ENCODE data around the gene IL16. TPM values are rescaled to one million over a fixed set of nuclear protein-coding genes. Genes with fewer than 3 reads are reported as not detected.

IL16 gene
- polyA plus RNA-seq, 1 donor (not counting 4 experiments of a cell fraction or from before 2014, with no cell fraction given), result not detected

GRCh38 chr15:81332326-81332725, 135.6 kb downstream of the IL16 start:
- DNase-seq (ENCODE audit: low read depth, low spot score) (no peak), FAIRE-seq (no peak)
- dilution Hi-C loops (cut with MboI; ENCODE audit: extremely low pct_ligation_motif_present, low sequenced_read_pairs), result no loop called here
- Histone ChIP-seq H3K9ac (ENCODE audit: control insufficient read depth, extremely low read depth, insufficient read depth, low read length) (no peak overlapping the region), H3K4me2 (ENCODE audit: control insufficient read depth, extremely low read depth, insufficient read depth, low read depth, low read length) (no peak overlapping the region), H2AFZ (ENCODE audit: control insufficient read depth, low read length) (no peak overlapping the region), H3K9me1 (ENCODE audit: control insufficient read depth, extremely low read depth, insufficient read depth, low read length) (no peaks in the 10 kb centered on the region), H3K79me2 (ENCODE audit: control insufficient read depth, insufficient read depth, low read length) (no peaks in the 10 kb centered on the region), H3K4me1 (ENCODE audit: control insufficient read depth, extremely low read depth, insufficient read depth, low read length) (no peaks in the 10 kb centered on the region), H3K9me3 (ENCODE audit: control insufficient read depth, low read depth, low read length) (no peaks in the 10 kb centered on the region), H3K27me3 (ENCODE audit: control insufficient read depth, extremely low read depth, insufficient read depth, low read length) (no peaks in the 10 kb centered on the region), H4K20me1 (ENCODE audit: control insufficient read depth, extremely low read depth, insufficient read depth, low read length) (no peaks in the 10 kb centered on the region), H3K4me3 (ENCODE audit: control insufficient read depth in 2 of 3, extremely low read depth in 1 of 3, insufficient read depth in 2 of 3, low read depth in 1 of 3, low read length in 3 of 3) (no peak overlapping the region), H3K27ac (ENCODE audit: control insufficient read depth, insufficient read depth, low read length) (no peak overlapping the region), H3K36me3 (ENCODE audit: control insufficient read depth in 2 of 2, extremely low read depth in 1 of 2, insufficient read depth in 2 of 2, low read length in 2 of 2) (no peaks in the 10 kb centered on the region)
- TF ChIP-seq EZH2 (IDR thresholded peaks at IDR 0.05; ENCODE audit: low read length), result no peak
- TF ChIP-seq, protein P1, sequence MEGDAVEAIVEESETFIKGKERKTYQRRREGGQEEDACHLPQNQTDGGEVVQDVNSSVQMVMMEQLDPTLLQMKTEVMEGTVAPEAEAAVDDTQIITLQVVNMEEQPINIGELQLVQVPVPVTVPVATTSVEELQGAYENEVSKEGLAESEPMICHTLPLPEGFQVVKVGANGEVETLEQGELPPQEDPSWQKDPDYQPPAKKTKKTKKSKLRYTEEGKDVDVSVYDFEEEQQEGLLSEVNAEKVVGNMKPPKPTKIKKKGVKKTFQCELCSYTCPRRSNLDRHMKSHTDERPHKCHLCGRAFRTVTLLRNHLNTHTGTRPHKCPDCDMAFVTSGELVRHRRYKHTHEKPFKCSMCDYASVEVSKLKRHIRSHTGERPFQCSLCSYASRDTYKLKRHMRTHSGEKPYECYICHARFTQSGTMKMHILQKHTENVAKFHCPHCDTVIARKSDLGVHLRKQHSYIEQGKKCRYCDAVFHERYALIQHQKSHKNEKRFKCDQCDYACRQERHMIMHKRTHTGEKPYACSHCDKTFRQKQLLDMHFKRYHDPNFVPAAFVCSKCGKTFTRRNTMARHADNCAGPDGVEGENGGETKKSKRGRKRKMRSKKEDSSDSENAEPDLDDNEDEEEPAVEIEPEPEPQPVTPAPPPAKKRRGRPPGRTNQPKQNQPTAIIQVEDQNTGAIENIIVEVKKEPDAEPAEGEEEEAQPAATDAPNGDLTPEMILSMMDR (optimal IDR thresholded peaks at IDR 0.05 in 1 of 3, IDR thresholded peaks at IDR 0.05 in 1 of 3, conservative IDR thresholded peaks at IDR 0.05 in 1 of 3; ENCODE audit: extremely low read depth in 1 of 3, insufficient read depth in 2 of 3, low read length in 3 of 3), result no peak

DNA sequence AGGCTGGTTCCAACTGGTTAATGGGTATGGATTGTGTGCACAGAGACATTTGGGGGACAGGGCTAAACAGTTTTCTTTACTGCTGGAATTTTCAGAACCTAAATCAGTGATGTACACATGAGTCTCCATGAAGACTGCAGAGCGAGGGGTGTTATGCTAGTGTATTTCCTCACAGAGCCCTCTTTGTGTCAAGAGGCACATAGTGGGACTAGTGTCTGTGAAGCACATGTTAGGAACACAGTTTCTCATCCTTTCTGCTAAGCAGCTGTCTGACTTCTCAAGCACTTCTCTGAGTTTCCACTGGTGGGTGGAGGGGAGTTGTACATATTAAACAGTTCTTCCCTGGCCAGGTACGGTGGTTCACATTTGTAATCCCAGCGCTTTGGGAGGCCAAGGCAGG, 136.7 kb downstream of the IL16 start:
- Histone ChIP-seq H3K36me3 (ENCODE audit: control insufficient read depth in 2 of 2, extremely low read depth in 1 of 2, insufficient read depth in 2 of 2, low read length in 2 of 2) (no peaks in the 10 kb centered on the region), H4K20me1 (ENCODE audit: control insufficient read depth, extremely low read depth, insufficient read depth, low read length) (no peaks in the 10 kb centered on the region), H3K4me1 (ENCODE audit: control insufficient read depth, extremely low read depth, insufficient read depth, low read length) (no peaks in the 10 kb centered on the region), H3K4me2 (ENCODE audit: control insufficient read depth, extremely low read depth, insufficient read depth, low read depth, low read length) (no peak overlapping the region), H3K4me3 (ENCODE audit: control insufficient read depth in 2 of 3, extremely low read depth in 1 of 3, insufficient read depth in 2 of 3, low read depth in 1 of 3, low read length in 3 of 3) (no peak overlapping the region), H3K9ac (ENCODE audit: control insufficient read depth, extremely low read depth, insufficient read depth, low read length) (no peak overlapping the region), H3K27ac (ENCODE audit: control insufficient read depth, insufficient read depth, low read length) (no peak overlapping the region), H3K27me3 (ENCODE audit: control insufficient read depth, extremely low read depth, insufficient read depth, low read length) (no peaks in the 10 kb centered on the region), H2AFZ (ENCODE audit: control insufficient read depth, low read length) (no peak overlapping the region), H3K79me2 (ENCODE audit: control insufficient read depth, insufficient read depth, low read length) (no peaks in the 10 kb centered on the region), H3K9me1 (ENCODE audit: control insufficient read depth, extremely low read depth, insufficient read depth, low read length) (no peaks in the 10 kb centered on the region), H3K9me3 (ENCODE audit: control insufficient read depth, low read depth, low read length) (no peaks in the 10 kb centered on the region)
- TF ChIP-seq, protein P1 (optimal IDR thresholded peaks at IDR 0.05 in 1 of 3, IDR thresholded peaks at IDR 0.05 in 1 of 3, conservative IDR thresholded peaks at IDR 0.05 in 1 of 3; ENCODE audit: extremely low read depth in 1 of 3, insufficient read depth in 2 of 3, low read length in 3 of 3), result no peak
- TF ChIP-seq EZH2 (IDR thresholded peaks at IDR 0.05; ENCODE audit: low read length), result no peak
- no peak for DNase-seq (ENCODE audit: low read depth, low spot score)
- FAIRE-seq, result no peak
- dilution Hi-C loops (cut with MboI; ENCODE audit: extremely low pct_ligation_motif_present, low sequenced_read_pairs), result no loop called here

Data from keratinocyte (primary cell).